ENCODE measurements around the gene WDR36. TPM values are rescaled to one million over a fixed set of nuclear protein-coding genes. Genes with fewer than 3 reads are reported as not detected.
A peak's percentile ranks its signal among the peaks of the same experiment; 100 is the strongest.

The WDR36 gene
- total and polyA plus RNA-seq, 12 donors: 6.6 to 86.1 (median 22.7) TPM

- Histone ChIP-seq H3K27ac (no peak overlapping the region), H3K27me3 (no peaks in the 10 kb centered on the region), H3K9me3 (replicated peaks in 1 of 3) (no peaks in the 10 kb centered on the region), H3K36me3 (replicated peaks in 1 of 2) (peaks cover 0 to 43% of the 10 kb centered on the region in 2 donors), H3K4me1 (replicated peaks in 1 of 2) (no peaks in the 10 kb centered on the region), H3K4me3 (no peak overlapping the region)
- TF ChIP-seq, protein P1, sequence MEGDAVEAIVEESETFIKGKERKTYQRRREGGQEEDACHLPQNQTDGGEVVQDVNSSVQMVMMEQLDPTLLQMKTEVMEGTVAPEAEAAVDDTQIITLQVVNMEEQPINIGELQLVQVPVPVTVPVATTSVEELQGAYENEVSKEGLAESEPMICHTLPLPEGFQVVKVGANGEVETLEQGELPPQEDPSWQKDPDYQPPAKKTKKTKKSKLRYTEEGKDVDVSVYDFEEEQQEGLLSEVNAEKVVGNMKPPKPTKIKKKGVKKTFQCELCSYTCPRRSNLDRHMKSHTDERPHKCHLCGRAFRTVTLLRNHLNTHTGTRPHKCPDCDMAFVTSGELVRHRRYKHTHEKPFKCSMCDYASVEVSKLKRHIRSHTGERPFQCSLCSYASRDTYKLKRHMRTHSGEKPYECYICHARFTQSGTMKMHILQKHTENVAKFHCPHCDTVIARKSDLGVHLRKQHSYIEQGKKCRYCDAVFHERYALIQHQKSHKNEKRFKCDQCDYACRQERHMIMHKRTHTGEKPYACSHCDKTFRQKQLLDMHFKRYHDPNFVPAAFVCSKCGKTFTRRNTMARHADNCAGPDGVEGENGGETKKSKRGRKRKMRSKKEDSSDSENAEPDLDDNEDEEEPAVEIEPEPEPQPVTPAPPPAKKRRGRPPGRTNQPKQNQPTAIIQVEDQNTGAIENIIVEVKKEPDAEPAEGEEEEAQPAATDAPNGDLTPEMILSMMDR (IDR thresholded peaks at IDR 0.05): no peak
- no peak for TF ChIP-seq POLR2A (IDR thresholded peaks at IDR 0.05)
- intact Hi-C loops (cut with DNase I): no loop called here
- WGBS, 4 donors: 95 to 98% (median 97%) methylated on average over 1 of the region's 1 CpG
- DNase-seq: no peak
Measured at GRCh38 chr5:111115229-111115628, 23.1 kb downstream of the WDR36 start.

DNA sequence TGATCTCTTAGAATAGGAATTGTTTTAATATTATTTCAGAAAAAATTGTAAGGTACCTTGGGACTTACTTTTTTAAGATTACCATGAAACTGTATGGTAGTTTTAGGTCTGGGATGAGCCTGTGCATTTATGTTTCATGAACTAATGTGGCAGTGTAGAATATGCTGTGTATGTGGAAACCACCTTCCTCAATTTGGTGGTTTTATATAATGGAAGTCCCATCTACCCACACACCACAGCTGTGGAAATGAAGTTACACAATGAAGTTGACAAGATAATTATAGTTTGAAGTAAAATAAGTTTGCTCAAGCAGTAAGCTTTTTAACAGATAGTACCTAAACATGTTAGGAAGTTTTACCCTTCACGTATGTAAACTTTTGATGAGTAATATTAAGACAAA is 24.4 kb downstream of the WDR36 start:
- peak in 1 of 7 donors; percentile 4 for DNase-seq
- H3K4me1 ChIP-seq (replicated peaks in 1 of 2): no peaks in the 10 kb centered on the region
- no peak overlapping the region for H3K4me3 ChIP-seq
- TF ChIP-seq, protein P1 (IDR thresholded peaks at IDR 0.05): no peak
- TF ChIP-seq POLR2A (IDR thresholded peaks at IDR 0.05): no peak
- H3K9me3 ChIP-seq (replicated peaks in 1 of 3): no peaks in the 10 kb centered on the region
- H3K27ac ChIP-seq: no peak overlapping the region
- peaks cover 0 to 50% of the 10 kb centered on the region in 2 donors for H3K36me3 ChIP-seq (replicated peaks in 1 of 2)
- intact Hi-C loops (cut with DNase I): no loop called here
- no peaks in the 10 kb centered on the region for H3K27me3 ChIP-seq
- 74 to 84% (median 79%) methylated on average over 1 of the region's 1 CpG for WGBS, 4 donors

- H3K4me3 ChIP-seq: no peak overlapping the region
- no peak for TF ChIP-seq POLR2A (IDR thresholded peaks at IDR 0.05)
- TF ChIP-seq, protein P1 (IDR thresholded peaks at IDR 0.05): no peak
- H3K36me3 ChIP-seq (replicated peaks in 1 of 2): peaks cover 0 to 53% of the 10 kb centered on the region in 2 donors
Measured at GRCh38 chr5:111117136-111117535, 25.0 kb downstream of the WDR36 start.

GRCh38 chr5:111119221-111119620 is 27.1 kb downstream of the WDR36 start:
- peaks cover 0 to 49% of the 10 kb centered on the region in 2 donors for H3K36me3 ChIP-seq (replicated peaks in 1 of 2)
- no peaks in the 10 kb centered on the region for H3K4me1 ChIP-seq (replicated peaks in 1 of 2)
- H3K27me3 ChIP-seq: no peaks in the 10 kb centered on the region
- TF ChIP-seq POLR2A (IDR thresholded peaks at IDR 0.05): no peak
- TF ChIP-seq, protein P1 (IDR thresholded peaks at IDR 0.05): no peak
- H3K4me3 ChIP-seq: no peak overlapping the region
- H3K9me3 ChIP-seq (replicated peaks in 1 of 3): no peaks in the 10 kb centered on the region
- 55 to 81% (median 63%) methylated on average over 2 of the region's 2 CpGs for WGBS, 4 donors
- no peak overlapping the region for H3K27ac ChIP-seq
- intact Hi-C loops (cut with DNase I): no loop called here
- no peak for DNase-seq

More at GRCh38 chr5:111117136-111117535, 25.0 kb downstream of the WDR36 start:
- no peaks in the 10 kb centered on the region for H3K4me1 ChIP-seq (replicated peaks in 1 of 2)
- no peak overlapping the region for H3K27ac ChIP-seq
- H3K9me3 ChIP-seq (replicated peaks in 1 of 3): no peaks in the 10 kb centered on the region
- 79 to 95% (median 86%) methylated on average over 1 of the region's 1 CpG for WGBS, 4 donors
- no peak for DNase-seq
- no peaks in the 10 kb centered on the region for H3K27me3 ChIP-seq
- intact Hi-C loops (cut with DNase I): no loop called here

Data from adrenal gland (tissue), 12 donors.